NAMALWA (cell line): ENCODE data around the gene VWC2.
"Not testable (repeated sequence)": the region's sequence is repeated elsewhere in the genome, so short reads cannot be mapped to it uniquely, and the experiment has no call there.

Experiments
- DNase-seq: peaks from one replicate; pipeline ENCODE4 v3.0.0-alpha.2; 2015; ENCODE audit warnings: low spot score

VWC2 gene

DNA sequence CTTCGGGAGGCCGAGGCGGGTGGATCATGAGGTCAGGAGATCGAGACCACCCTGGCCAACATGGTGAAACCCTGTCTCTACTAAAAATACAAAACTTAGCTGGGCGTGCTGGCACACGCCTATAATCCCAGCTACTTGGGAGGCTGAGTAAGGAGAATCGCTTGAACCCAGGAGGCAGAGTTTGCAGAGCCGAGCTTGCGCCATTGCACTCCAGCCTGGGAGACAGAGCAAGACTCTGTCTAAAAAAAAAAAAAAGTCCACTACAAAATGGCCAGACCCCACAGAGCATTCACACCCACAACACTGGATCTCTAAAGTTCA lies 78.1 kb downstream of the VWC2 start:
- DNase-seq, result not testable (repeated sequence)

DNA sequence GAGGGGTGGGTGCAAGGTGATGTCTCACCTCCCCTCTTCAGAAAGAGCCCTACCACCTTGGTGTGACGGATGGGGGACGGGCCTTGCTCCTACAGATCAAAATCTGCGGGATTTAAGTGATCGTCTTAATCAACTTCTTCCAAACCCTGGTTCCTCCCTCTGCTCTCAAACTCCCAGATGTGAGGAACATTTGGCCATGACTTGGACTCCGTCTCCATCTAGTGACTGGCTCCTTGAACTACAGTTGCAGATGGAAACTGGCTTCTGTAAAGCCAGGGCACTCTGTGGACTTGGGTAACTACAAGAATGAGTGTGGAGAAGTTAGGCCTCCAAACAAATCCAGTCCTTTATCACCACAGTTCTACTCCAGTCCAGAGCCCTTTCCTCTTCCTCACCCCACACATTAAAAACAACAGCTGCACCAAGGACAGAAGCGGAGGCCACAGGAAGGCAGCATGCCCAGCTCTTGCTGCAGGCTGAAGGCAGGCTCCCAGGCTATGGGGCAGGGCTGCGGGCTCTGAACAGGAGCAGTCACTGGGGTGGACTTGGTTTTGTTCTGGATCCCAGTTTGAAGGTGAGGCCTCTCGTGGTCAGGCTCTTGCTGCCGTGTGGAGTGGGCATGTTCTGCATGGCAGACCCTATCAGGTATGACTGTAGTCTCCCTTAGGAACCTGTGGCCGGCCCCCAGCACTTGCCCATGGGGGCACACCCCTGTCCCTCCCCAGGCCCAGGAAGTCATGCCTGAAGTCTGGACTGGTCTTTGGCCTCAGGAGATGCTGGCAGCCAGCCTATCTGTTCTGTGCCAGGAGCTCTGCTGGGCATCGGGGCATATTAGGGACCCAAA lies 79.4 kb downstream of the VWC2 start:
- peak; percentile 83 for DNase-seq

DNA sequence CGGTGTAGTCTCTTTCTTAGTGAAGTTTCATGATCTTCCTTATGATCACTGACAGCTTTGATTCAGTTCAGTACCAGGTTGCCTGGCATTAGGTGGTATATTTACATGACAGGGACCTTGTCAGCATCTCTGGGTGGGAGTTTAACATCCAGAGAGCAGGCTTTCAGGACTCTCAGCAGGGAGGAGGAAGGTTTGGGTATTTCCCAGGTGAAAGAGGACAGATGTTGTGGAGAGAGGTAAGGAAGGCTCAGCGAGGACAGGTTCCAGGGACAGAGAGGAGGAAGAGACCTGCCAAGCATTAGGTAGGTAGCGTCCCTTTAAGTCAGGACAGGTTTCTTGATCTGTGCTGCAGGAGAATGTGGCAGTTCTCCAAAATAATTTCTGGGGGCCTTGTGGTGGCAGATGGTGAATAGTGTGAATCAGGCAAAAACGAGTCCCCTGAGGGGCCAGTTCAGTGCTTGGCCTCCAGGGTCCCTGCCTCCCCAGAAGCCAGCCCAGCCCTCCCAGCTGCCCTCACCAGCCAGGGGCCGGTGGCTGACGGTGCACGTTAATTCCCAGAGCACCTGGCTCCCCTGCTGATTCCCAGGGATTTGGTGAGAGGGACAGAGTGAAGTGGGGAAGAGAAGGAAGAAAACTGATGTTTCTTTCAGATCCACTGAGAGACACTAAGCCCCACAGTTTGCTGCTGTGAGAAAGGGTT lies 82.0 kb downstream of the VWC2 start:
- no peak for DNase-seq

DNA sequence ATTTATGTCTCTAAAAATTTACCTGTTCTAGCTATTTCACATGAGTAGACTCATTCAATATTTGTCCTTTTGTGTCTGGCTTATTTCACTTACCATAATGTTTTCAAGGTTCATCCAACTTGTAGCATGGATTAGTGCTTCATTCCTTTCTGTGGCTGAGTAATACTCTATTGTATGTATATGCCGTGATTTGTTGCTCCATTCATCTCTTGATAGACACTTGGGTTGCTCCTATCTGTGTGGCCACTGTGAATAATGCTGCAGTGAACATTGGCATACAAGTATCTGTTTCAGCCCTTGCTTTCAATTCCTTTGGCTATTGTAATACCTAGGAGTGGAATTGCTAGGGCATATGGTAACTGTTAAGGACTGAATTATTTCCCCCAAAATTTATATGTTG lies 86.9 kb downstream of the VWC2 start:
- no peak for DNase-seq

DNA sequence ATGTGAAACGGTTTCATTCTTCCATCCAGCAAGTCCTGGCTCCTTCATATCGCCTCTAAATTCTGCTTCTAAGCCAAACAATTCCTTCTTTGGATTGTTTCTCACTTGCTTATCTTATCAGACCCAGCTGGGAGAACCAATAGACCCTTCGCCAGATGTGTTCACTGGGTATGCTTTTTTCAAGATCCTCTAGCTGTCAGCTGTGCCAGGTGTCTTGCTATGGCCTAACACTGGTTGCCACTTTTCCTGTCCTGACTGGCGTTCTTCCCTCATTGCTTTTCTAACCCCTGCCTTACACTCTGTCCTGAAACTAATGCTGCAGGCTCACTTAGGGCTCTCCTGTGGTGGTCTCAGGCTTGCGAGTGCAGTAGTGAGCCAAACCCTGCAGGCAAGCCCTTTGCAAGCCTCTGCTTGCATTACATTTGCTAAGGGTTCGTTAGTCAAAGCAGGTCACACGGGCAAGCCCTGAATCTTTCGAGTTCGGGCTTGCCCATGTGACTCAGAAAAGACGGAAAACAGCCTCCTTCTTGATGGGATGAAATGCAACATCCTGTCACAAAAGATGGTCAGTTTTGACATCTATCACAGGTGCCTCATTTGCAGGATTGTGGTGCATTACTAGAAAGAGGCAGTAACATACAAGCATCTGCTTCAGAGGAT lies 92.8 kb downstream of the VWC2 start:
- no peak for DNase-seq

DNA sequence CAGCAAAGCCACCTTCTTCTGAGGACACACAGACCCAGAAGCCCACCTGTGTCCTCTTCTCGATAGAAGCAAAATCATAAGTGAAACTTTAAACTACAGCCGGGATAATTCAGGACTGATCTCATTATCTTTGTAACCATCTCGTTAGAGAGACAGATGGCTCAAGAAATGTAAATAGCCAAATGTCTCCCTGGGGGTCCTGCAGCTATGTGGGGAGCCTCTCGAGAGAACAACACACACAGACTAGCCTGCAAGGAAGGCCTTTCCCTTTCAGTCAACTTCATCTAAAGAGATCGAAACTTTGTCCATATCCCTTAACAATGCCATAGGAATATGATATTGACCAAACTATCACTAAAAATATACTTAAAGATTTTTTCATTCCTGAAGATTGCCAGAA lies 93.5 kb downstream of the VWC2 start:
- no peak for DNase-seq

DNA sequence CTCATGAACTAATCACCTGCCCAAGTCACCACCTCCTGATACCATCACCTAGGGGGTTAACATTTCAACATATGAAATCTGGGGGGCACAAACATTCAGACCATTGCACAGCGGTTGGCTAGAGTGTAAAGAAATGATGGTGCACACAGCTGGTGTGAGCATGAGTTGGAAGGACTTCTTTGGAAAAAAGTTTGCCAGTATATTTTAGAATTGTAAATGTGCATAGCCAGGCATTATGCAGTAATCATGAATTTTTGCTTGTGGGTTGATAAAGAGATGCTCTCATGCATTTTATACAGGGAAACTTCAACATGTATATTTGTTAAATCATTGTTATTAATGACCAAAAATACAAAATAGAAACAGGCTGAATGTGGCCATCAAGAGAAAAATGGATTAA lies 100.0 kb downstream of the VWC2 start:
- no peak for DNase-seq

DNA sequence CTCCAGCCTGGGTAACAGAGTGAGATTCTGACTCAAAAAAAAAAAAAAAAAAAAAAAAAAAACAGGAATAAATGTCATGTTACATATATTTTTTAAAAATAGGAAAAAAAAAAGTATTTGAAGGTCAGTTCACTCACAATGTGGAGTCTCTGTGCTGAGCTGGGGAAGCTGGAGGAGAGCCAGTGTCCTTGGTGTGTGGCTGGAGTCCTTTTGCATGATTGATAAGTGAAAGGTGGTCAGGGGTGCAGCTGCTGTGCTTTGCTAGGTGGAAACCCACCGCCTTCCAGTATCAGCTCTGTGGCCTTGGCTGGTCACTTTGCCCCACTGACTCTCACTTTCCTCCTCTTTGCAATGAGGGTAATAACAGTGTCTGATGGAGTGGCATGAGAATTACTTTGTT lies 101.9 kb downstream of the VWC2 start:
- DNase-seq, result no peak

DNA sequence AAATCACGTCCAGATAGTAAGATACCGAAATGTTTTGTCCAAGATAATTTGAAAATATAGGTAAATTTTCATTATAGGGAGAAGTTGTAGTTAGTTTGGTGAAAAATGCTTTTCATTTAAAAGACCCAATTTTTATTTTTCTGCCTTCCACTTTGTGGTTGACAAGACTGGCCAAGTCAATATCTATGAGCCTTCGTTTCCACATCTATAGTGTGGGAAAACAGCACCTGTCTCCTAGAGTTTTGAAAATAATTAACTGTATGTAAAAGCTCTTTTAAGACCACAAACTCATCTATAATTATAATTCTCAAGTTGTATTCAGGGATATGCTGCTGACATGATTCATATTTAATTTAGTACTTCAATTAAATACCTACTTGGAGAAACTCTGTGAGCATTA lies 102.8 kb downstream of the VWC2 start:
- DNase-seq, result no peak

DNA sequence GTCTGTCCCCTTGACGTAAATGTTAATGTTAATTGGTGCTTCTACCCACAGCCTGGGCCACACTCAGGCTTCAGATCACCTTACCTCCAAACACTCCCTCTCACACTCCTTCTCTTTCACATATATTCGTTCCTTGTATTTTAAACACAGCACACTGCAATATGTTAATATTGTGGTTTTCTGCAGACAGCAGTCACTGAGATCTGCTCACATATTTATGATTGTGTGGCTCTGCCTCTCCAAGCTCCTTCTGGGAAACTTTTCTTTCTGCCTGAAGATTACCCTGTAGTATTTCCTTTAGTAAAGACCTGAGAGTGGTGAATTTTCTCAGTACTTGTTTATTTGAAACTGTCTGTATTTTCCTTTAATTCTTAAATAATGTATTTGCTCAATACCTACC lies 104.7 kb downstream of the VWC2 start:
- DNase-seq, result no peak

DNA sequence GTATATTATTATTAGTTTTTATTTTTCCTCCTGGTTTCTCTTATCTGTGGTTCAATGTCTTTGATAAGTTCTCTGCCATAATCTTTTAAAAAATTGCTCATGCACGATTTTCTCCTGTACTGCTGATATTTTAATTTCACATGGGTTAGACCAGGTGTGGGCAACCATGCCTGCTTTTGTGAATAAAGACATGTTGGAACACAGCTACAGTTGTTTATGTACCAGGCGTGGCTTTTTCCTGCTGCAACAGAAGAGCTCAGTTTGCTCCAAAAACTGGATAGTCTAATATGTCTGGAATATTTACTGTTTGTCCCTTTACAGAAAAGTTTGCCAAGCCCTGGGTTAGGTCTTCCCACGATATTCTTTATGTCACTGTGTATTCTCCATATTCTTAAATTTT lies 105.2 kb downstream of the VWC2 start:
- no peak for DNase-seq

DNA sequence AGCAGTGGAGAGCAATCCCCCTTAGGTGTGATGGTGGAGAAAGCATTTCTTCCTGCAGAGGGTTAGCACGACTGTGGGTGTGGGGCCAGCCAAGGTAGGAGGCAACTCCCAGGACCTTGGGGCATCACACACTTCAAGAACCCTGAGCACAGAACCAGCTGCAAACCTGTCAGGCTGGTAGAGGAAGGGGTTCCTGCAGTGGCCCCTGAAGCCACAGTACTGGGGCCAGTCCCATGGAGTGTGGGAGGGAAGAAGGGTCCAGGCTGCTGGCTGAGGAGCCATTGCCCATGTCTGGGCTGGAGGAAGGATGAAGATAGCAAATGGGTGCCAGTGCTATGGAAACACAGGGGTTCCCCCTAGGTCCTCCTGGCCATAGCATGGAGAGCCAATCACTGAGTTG lies 110.5 kb downstream of the VWC2 start:
- DNase-seq, result no peak

DNA sequence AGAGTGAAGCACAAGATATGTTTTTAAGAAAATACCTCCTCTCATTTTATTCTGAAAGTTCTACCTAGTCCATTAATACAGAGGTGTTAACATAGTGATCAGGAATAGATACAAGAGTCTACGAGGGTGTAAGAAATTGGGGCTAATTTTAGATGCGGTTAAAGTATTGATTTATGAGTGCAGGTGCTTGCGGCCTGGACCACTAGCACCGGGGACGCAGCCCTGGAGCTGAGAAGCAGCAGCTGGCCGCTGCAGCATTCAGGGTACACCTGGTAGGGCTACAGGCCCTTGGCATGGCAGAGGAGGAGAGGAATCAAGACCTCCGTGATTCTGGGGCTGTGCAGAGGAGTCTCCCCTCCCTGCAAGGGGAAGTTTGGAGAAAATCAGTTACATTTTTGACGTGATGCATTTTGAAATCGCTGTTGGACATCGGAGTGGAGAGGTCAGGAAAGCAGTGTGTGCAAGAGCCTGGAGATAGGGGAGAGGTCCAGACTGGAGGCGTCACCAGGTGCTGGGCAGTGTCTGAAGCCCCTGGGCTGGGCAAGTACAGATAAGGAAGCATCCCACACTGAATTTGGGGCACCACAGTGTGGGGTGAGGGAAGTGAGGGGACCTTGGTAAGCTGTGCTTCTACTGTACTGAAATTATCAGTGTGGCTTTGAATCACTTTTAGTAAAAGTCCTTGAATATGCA lies 112.3 kb downstream of the VWC2 start:
- no peak for DNase-seq

DNA sequence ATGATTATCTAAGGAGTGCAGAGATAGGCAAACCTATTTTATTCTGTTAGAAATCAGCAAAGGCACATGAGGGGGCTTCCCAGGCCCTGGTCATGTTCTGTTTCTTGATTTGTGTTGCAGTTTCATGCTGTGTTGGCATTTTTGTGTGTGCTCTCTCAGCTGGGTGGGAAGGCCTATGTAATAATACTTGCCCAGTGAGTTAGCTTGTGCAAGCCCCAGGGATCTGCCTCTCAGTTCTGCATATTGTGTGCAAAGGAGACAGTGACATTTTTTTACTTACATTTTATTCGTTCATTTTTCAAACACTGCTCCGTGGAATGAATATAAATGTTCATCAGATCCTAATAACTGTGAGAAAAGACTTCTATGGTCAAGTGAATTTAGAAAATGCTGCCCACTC lies 119.0 kb downstream of the VWC2 start:
- DNase-seq, result no peak

DNA sequence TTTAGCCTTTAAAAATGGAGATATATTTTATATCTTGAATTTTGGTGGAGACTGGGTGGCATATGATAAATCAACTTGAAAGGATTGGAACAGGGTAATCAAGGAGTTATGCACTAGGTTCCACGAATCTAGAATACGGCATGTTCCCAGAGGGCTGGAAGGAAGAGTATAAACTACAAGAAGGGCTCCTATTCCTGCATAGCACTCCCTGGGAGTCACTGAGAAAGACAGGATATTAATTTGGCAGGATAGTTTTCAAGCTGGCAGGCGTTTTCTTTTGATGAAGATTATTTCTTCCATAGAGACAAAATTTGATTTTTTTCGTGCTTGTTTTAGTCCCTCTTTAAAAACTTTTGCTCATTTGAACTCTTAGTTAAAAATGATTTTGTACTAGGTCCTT lies 119.7 kb downstream of the VWC2 start:
- no peak for DNase-seq

DNA sequence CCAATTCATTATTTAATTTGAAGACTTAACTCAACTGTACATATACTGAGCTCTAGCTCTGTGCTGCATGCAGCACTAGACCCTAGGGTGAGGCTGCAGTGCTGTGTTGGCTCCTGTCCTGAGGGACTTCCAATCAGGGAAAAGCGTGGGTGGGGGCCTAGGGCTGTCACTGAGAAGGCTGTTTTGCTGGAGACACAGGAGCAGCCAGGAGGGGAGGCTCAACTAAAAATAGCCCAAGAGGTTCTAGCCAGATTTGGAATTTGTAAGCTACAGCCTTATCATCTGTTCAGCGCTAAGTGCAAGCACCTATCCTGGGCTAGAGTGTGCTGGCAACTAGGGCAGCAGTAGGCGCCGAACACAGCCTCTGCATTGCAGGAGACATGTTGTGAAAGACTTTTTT lies 121.1 kb downstream of the VWC2 start:
- DNase-seq, result no peak

DNA sequence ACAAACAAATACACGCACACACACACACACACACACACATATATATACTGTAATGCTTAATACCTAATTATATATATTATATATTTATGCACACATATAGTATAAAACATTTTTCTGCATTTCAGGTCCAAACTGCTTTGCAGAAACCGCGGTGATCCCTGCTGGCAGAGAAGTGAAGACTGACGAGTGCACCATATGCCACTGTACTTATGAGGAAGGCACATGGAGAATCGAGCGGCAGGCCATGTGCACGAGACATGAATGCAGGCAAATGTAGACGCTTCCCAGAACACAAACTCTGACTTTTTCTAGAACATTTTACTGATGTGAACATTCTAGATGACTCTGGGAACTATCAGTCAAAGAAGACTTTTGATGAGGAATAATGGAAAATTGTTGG lies 138.5 kb downstream of the VWC2 start:
- DNase-seq, result no peak

DNA sequence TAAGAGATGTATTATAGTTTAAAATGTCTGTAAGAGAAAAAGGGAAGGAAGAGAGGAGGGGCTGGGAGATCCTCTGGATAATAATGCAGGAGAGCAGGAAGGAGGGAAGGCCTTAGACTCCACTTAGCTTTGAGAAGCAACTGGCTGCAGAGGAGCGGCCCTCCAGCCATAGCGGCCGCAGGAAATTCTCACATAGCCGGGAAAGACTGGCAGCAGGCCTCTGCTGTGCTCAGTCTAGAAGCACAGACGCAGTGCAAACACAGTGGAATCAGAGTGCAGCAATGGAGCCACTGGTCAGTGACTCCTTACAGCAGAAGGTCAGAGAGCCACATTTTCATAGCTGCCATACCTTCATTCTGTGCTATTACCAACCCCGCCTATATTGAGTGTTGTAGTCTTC lies 153.3 kb downstream of the VWC2 start:
- DNase-seq, result no peak

DNA sequence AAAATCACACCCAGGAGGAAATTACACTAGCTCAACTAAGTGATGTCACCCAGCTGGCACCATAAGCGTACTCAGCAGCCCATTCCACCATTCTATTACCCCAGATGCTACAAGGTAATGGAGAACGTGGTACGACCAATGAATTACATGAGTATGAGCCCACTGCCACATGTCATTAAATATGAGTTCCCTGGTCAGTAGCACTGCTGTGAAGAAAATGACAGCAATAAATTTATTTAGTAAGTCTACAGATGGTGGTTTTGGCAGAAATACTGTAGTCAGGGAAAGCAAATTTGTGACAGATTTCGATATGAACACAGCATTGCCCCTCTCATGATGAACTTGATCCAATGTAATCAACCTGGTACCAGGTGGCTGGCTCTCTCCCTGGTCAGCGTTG lies 154.2 kb downstream of the VWC2 start:
- DNase-seq, result no peak

DNA sequence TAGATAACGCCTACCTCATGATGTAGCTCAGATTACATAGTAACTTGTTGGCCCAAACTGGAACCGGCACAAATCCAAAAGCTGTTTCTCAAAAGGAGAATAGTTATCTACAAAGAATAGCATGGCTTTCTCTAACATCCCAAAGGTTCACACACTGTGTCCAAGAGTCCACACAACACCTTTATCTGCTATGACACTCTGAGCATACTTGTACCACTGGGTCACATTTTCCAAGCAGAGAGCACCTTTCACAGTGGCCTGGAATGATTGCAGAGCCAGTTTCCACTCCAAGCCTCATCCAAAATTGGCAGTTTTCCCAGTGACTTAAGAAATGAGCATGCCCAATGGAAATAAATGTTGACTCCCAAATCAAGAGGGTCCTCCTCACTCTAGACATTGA lies 155.3 kb downstream of the VWC2 start:
- DNase-seq, result no peak

DNA sequence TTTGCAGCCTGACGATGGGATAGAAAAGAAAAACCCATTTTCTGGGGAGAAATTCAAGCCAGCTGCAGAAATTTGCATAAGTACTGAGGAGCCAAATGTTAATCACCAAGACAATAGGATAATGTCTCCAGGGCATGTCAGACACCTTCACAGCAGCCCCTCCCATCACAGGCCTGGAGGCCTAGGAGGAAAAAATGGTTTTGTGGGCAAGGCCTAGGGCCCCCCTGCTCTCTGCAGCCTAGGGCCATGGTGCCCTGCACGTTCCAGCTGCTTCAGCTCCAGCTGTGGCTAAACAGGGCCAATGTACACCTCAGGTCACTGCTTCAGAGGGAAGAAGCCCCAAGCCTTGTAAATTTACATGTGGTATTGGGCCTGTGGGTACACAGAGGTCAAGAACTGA lies 158.2 kb downstream of the VWC2 start:
- no peak for DNase-seq

DNA sequence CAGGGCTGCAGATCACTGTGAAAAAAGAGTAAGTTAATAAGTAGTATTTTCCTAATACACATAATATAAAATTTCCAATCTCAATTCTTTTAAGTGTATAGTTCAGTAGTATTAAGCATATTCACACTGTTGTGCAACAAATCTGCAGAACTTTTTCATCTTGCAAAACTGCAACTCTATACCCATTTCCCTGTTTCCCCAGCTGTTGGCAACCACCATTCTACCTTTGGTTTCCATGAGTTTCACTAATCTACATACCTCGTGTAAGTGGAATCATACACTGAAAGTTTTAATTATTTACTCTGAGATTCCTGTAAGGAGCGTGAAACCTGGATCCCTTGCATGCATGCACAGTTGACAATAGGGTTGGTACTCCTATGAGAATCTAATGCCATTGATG lies 164.2 kb downstream of the VWC2 start:
- no peak for DNase-seq
